Astrocyte (in vitro differentiated cells and primary cell): Measurements from ENCODE around the gene GHRH. TPM values are rescaled to one million over a fixed set of nuclear protein-coding genes. Genes with fewer than 3 reads are reported as not detected.

Experiments
- DNase-seq: peaks from one replicate; pipeline ENCODE4 v3.0.0-alpha.2; 2010; ENCODE audit warnings: low read depth
- FAIRE-seq: peaks from 2 replicates; lab custom pipeline; 2011; peaks lifted over from hg19 to GRCh38; lab: Jason Lieb, UNC
- H2AFZ ChIP-seq: 2 replicates; pipeline ENCODE4 v1.6.0; 2012; ENCODE audit warnings: low read depth, low read length, inconsistent platforms
- H3K27ac ChIP-seq: 2 replicates; pipeline ENCODE4 v1.5.1; 2011; ENCODE audit warnings: low read depth, low read length, inconsistent platforms
- H3K27me3 ChIP-seq: 2 replicates; pipeline ENCODE4 v1.6.0; 2011; ENCODE audit warnings: low read length, inconsistent platforms; ENCODE audit not compliant: insufficient read depth
- H3K36me3 ChIP-seq: 2 replicates; pipeline ENCODE4 v1.5.1; 2011; ENCODE audit warnings: low read length, inconsistent platforms; ENCODE audit not compliant: insufficient read depth
- H3K4me1 ChIP-seq: 2 replicates; pipeline ENCODE4 v1.5.1; 2011; ENCODE audit warnings: low read length, inconsistent platforms; ENCODE audit not compliant: insufficient read depth
- H3K4me2 ChIP-seq: 2 replicates; pipeline ENCODE4 v1.6.0; 2012; ENCODE audit warnings: low read length, inconsistent platforms
- H3K4me3 ChIP-seq: 2 replicates; pipeline ENCODE4 v1.5.1; 2011; ENCODE audit warnings: low read depth, mild to moderate bottlenecking, low read length, inconsistent platforms; ENCODE audit not compliant: insufficient read depth
- H3K79me2 ChIP-seq: 2 replicates; pipeline ENCODE4 v1.6.0; 2012; ENCODE audit warnings: mild to moderate bottlenecking, low read length, inconsistent platforms; ENCODE audit not compliant: insufficient read depth
- H3K9ac ChIP-seq: 2 replicates; pipeline ENCODE4 v1.6.0; 2012; ENCODE audit warnings: mild to moderate bottlenecking, low read length, inconsistent platforms
- H3K9me3 ChIP-seq: 2 replicates; pipeline ENCODE4 v1.5.1; 2012; ENCODE audit warnings: low read depth, mild to moderate bottlenecking, low read length, inconsistent platforms; ENCODE audit not compliant: insufficient read depth
- H4K20me1 ChIP-seq: 2 replicates; pipeline ENCODE4 v1.6.0; 2012; ENCODE audit warnings: low read length, inconsistent platforms; ENCODE audit not compliant: insufficient read depth
- H3K27ac Mint-ChIP-seq: one replicate; pipeline ENCODE4 v1.8.0; 2021; ENCODE audit warnings: mild to moderate bottlenecking, mixed read lengths; ENCODE audit not compliant: unreplicated experiment
- H3K27me3 Mint-ChIP-seq: one replicate; pipeline ENCODE4 v1.8.0; 2021; ENCODE audit warnings: low read depth, mixed read lengths; ENCODE audit not compliant: unreplicated experiment
- H3K36me3 Mint-ChIP-seq: one replicate; pipeline ENCODE4 v1.8.0; 2021; ENCODE audit warnings: low read depth, mixed read lengths; ENCODE audit not compliant: unreplicated experiment
- H3K4me1 Mint-ChIP-seq: one replicate; pipeline ENCODE4 v1.8.0; 2021; ENCODE audit warnings: low read depth, mixed read lengths; ENCODE audit not compliant: unreplicated experiment
- H3K4me3 Mint-ChIP-seq: one replicate; pipeline ENCODE4 v1.8.0; 2021; ENCODE audit warnings: mild to moderate bottlenecking, moderate library complexity, mixed read lengths; ENCODE audit not compliant: unreplicated experiment
- H3K9me3 Mint-ChIP-seq: one replicate; pipeline ENCODE4 v1.8.0; 2021; ENCODE audit warnings: mild to moderate bottlenecking, mixed read lengths; ENCODE audit not compliant: unreplicated experiment
- CTCF ChIP-seq: IDR thresholded peaks from 2 replicates; pipeline ENCODE4 v1.5.1; 2011; ENCODE audit warnings: low read depth, mild to moderate bottlenecking, inconsistent platforms, low read length, moderate library complexity; ENCODE audit not compliant: insufficient read depth
- EZH2 ChIP-seq: IDR thresholded peaks from 2 replicates; pipeline ENCODE4 v1.6.1; 2012; ENCODE audit warnings: mild to moderate bottlenecking, low read length, inconsistent platforms; ENCODE audit not compliant: insufficient read depth
- total RNA-seq: library from RNA; stranded (reverse); gene quantifications from 2 replicates; pipeline ENCODE4 v1.2.1, GENCODE V29; 2021

Gene GHRH
- total RNA-seq, 1 donor from 2014 or later, result not detected

GRCh38 chr20:37240337-37241067 is 21.1 kb downstream of the GHRH start:
- Histone ChIP-seq H3K4me3 (no peak overlapping the region), H4K20me1 (peaks cover 38% of the 10 kb centered on the region), H3K79me2 (no peaks in the 10 kb centered on the region), H3K27me3 (no peaks in the 10 kb centered on the region), H2AFZ (no peak overlapping the region), H3K9ac (no peak overlapping the region), H3K4me2 (no peak overlapping the region), H3K27ac (no peak overlapping the region), H3K36me3 (peaks cover 61% of the 10 kb centered on the region), H3K9me3 (no peaks in the 10 kb centered on the region), H3K4me1 (no peaks in the 10 kb centered on the region)
- no peak for DNase-seq
- FAIRE-seq, result no peak
- TF ChIP-seq EZH2 (no peak), CTCF (no peak)
- Mint-ChIP-seq H3K4me3 (no peak overlapping the region), H3K4me1 (no peaks in the 10 kb centered on the region), H3K36me3 (peaks cover 10% of the 10 kb centered on the region), H3K27me3 (no peaks in the 10 kb centered on the region), H3K27ac (no peak overlapping the region), H3K9me3 (no peaks in the 10 kb centered on the region)

- H3K36me3 ChIP-seq, result peaks cover 70% of the 10 kb centered on the region
- TF ChIP-seq CTCF, result no peak
- TF ChIP-seq EZH2, result no peak
These were observed 22.6 kb downstream of the GHRH start for GRCh38 chr20:37238935-37239451.

DNA sequence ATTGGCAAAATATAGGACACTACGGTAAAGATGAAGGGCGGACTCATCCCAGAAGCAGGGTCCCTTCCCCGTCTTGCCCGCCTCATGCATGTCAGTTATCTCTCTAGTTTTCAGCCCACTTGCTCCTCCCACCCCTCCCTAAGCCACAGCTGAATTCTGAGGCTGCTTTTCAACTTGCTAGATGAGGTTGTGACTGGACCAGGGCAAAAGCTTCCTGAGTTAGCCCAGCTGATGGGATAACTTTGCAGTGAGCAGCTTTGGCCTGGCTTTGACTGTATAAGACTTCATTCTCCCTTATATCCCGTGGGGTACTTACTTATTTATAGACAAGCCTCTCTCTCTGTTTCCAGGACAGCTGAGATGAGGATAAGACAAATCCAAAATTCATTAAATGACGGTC is 23.2 kb downstream of the GHRH start:
- FAIRE-seq (no peak), DNase-seq (no peak)
- Mint-ChIP-seq H3K9me3 (no peaks in the 10 kb centered on the region), H3K36me3 (peaks cover 10% of the 10 kb centered on the region), H3K27ac (no peak overlapping the region), H3K4me3 (no peak overlapping the region), H3K4me1 (no peaks in the 10 kb centered on the region), H3K27me3 (no peaks in the 10 kb centered on the region)
- peaks cover 72% of the 10 kb centered on the region for H3K36me3 ChIP-seq
- H3K9ac ChIP-seq, result no peak overlapping the region
- no peak overlapping the region for H3K4me3 ChIP-seq
- TF ChIP-seq CTCF (no peak), EZH2 (no peak)
- H3K4me2 ChIP-seq, result no peak overlapping the region
- no peaks in the 10 kb centered on the region for H3K27me3 ChIP-seq
- H3K27ac ChIP-seq, result no peak overlapping the region
- peaks cover 38% of the 10 kb centered on the region for H4K20me1 ChIP-seq
- no peak overlapping the region for H2AFZ ChIP-seq
- H3K79me2 ChIP-seq, result no peaks in the 10 kb centered on the region
- no peaks in the 10 kb centered on the region for H3K9me3 ChIP-seq
- no peaks in the 10 kb centered on the region for H3K4me1 ChIP-seq

More at GRCh38 chr20:37238935-37239451, 22.6 kb downstream of the GHRH start:
- no peaks in the 10 kb centered on the region for H3K27me3 Mint-ChIP-seq
- DNase-seq, result peak; percentile 67
- H3K4me1 ChIP-seq, result no peaks in the 10 kb centered on the region
- no peak overlapping the region for H3K4me3 Mint-ChIP-seq
- H3K36me3 Mint-ChIP-seq, result peaks cover 10% of the 10 kb centered on the region
- no peaks in the 10 kb centered on the region for H3K4me1 Mint-ChIP-seq
- no peak overlapping the region for H3K27ac Mint-ChIP-seq
- no peaks in the 10 kb centered on the region for H3K9me3 Mint-ChIP-seq
- FAIRE-seq, result no peak
- no peak overlapping the region for H3K4me2 ChIP-seq
- no peaks in the 10 kb centered on the region for H3K27me3 ChIP-seq
- peaks cover 38% of the 10 kb centered on the region for H4K20me1 ChIP-seq
- H3K27ac ChIP-seq, result no peak overlapping the region
- no peak overlapping the region for H2AFZ ChIP-seq
- no peak overlapping the region for H3K9ac ChIP-seq
- H3K4me3 ChIP-seq, result no peak overlapping the region
- no peaks in the 10 kb centered on the region for H3K9me3 ChIP-seq
- H3K79me2 ChIP-seq, result no peaks in the 10 kb centered on the region
